NT2/D1 (cell line): ENCODE data around the gene GTPBP10.

Experiments
- SUZ12 ChIP-seq: IDR thresholded peaks from 2 replicates; pipeline ENCODE4 v1.6.1; 2011; ENCODE audit not compliant: insufficient read length, insufficient read depth; ENCODE audit errors: extremely low read depth
- YY1 ChIP-seq: IDR thresholded peaks from 2 replicates; pipeline ENCODE4 v1.6.1; 2011; ENCODE audit not compliant: insufficient read length, insufficient read depth
- ZNF274 ChIP-seq: IDR thresholded peaks from 2 replicates; pipeline ENCODE4 v1.6.1; 2011; ENCODE audit warnings: mild to moderate bottlenecking, low read depth, low read length

GRCh38 chr7:90413185-90413528, 66.6 kb downstream of the GTPBP10 start:
- TF ChIP-seq YY1 (no peak), ZNF274 (no peak), SUZ12 (no peak)
